ENCODE results near the gene PKMYT1. TPM values are rescaled to one million over a fixed set of nuclear protein-coding genes. Genes with fewer than 3 reads are reported as not detected.

PKMYT1 gene
- total RNA-seq, 4 donors from 2014 or later = 1.6 to 1.7 TPM; not detected in 2

- Histone ChIP-seq H3K4me1 (peaks cover 7 to 81% (median 39%) of the 10 kb centered on the region in 3 donors), H3K4me3 (peak overlapping the region in 1 of 2 donors; percentile 38), H3K9me3 (no peaks in the 10 kb centered on the region), H3K27ac (no peak overlapping the region), H3K27me3 (peaks cover 80% of the 10 kb centered on the region), H3K36me3 (no peaks in the 10 kb centered on the region)
- ATAC-seq = no peak
- TF ChIP-seq EP300 (IDR thresholded peaks at IDR 0.05) (no peak), CTCF (IDR thresholded peaks at IDR 0.05) (no peak), POLR2AphosphoS5 (IDR thresholded peaks at IDR 0.05) (no peak), POLR2A (IDR thresholded peaks at IDR 0.05) (no peak)
- no CpG with 5 or more reads among the region's 51 CpGs for WGBS, 2 donors (ENCODE audit: low coverage in 1 of 2)
Measured at GRCh38 chr16:2967211-2967631, 13.0 kb downstream of the PKMYT1 start.

- ATAC-seq = no peak
- H3K4me3 ChIP-seq = peak overlapping the region in 1 of 2 donors; percentile 38
- peaks cover 7 to 81% (median 39%) of the 10 kb centered on the region in 3 donors for H3K4me1 ChIP-seq
Measured at GRCh38 chr16:2966808-2967191, 13.4 kb downstream of the PKMYT1 start.

GRCh38 chr16:2966043-2966807, 14.0 kb downstream of the PKMYT1 start:
- Histone ChIP-seq H3K4me1 (peaks cover 7 to 81% (median 39%) of the 10 kb centered on the region in 3 donors), H3K36me3 (no peaks in the 10 kb centered on the region), H3K9me3 (no peaks in the 10 kb centered on the region), H3K27ac (no peak overlapping the region), H3K4me3 (peak overlapping the region in 1 of 2 donors; percentile 38), H3K27me3 (peaks cover 84% of the 10 kb centered on the region)
- WGBS, 2 donors (ENCODE audit: low coverage in 1 of 2) = 39% methylated on average over 5 of the region's 39 CpGs; no CpG with 5 or more reads in 1 of the 2 donors
- TF ChIP-seq CTCF (IDR thresholded peaks at IDR 0.05) (no peak), POLR2A (IDR thresholded peaks at IDR 0.05) (no peak), EP300 (IDR thresholded peaks at IDR 0.05) (no peak), POLR2AphosphoS5 (IDR thresholded peaks at IDR 0.05) (no peak)
- ATAC-seq = no peak

More at GRCh38 chr16:2966808-2967191, 13.4 kb downstream of the PKMYT1 start:
- H3K36me3 ChIP-seq = no peaks in the 10 kb centered on the region
- peaks cover 84% of the 10 kb centered on the region for H3K27me3 ChIP-seq
- WGBS, 2 donors (ENCODE audit: low coverage in 1 of 2) = no CpG with 5 or more reads among the region's 46 CpGs
- TF ChIP-seq POLR2A (IDR thresholded peaks at IDR 0.05) (no peak), CTCF (IDR thresholded peaks at IDR 0.05) (peak in 1 of 4 experiments; percentile 20), POLR2AphosphoS5 (IDR thresholded peaks at IDR 0.05) (no peak)
- H3K27ac ChIP-seq = no peak overlapping the region
- no peaks in the 10 kb centered on the region for H3K9me3 ChIP-seq

- TF ChIP-seq EP300 (IDR thresholded peaks at IDR 0.05) (no peak), POLR2A (IDR thresholded peaks at IDR 0.05) (no peak), POLR2AphosphoS5 (IDR thresholded peaks at IDR 0.05) (no peak), CTCF (IDR thresholded peaks at IDR 0.05) (no peak)
- H3K4me3 ChIP-seq = peak overlapping the region in 1 of 2 donors; percentile 35
- peaks cover 94% of the 10 kb centered on the region for H3K27me3 ChIP-seq
- ATAC-seq = no peak
- H3K27ac ChIP-seq = no peak overlapping the region
- peaks cover 7 to 70% (median 39%) of the 10 kb centered on the region in 3 donors for H3K4me1 ChIP-seq
- H3K9me3 ChIP-seq = no peaks in the 10 kb centered on the region
- no CpG with 5 or more reads among the region's 68 CpGs for WGBS, 2 donors (ENCODE audit: low coverage in 1 of 2)
- no peaks in the 10 kb centered on the region for H3K36me3 ChIP-seq
Measured at GRCh38 chr16:2964475-2965336, 15.5 kb downstream of the PKMYT1 start.

Measured in gastroesophageal sphincter (tissue), 4 donors.